Measurements from ENCODE around the gene HMGN3.

Gene HMGN3

GRCh38 chr6:79232696-79233462 is 1.6 kb downstream of the HMGN3 start:
- no peak for FAIRE-seq

- FAIRE-seq = no peak
These were observed 2.8 kb downstream of the HMGN3 start for GRCh38 chr6:79231666-79232065.

- no peak for FAIRE-seq
These were observed 3.4 kb downstream of the HMGN3 start for GRCh38 chr6:79231101-79231500.

GRCh38 chr6:79230149-79230548 is 4.3 kb downstream of the HMGN3 start:
- FAIRE-seq = no peak

- no peak for FAIRE-seq
These were observed 7.0 kb downstream of the HMGN3 start for GRCh38 chr6:79227445-79227844.

- FAIRE-seq = no peak
These were observed 7.8 kb downstream of the HMGN3 start for GRCh38 chr6:79226660-79227059.

GRCh38 chr6:79225717-79226599 is 8.5 kb downstream of the HMGN3 start:
- no peak for FAIRE-seq

GRCh38 chr6:79223611-79224404 is 10.7 kb downstream of the HMGN3 start:
- FAIRE-seq = no peak

- FAIRE-seq = no peak
These were observed 19.2 kb downstream of the HMGN3 start for GRCh38 chr6:79215213-79215824.

GRCh38 chr6:79212859-79213258 is 21.6 kb downstream of the HMGN3 start:
- no peak for FAIRE-seq

GRCh38 chr6:79208816-79209215 is 25.7 kb downstream of the HMGN3 start:
- no peak for FAIRE-seq

GRCh38 chr6:79203753-79204253 is 30.7 kb downstream of the HMGN3 start:
- no peak for FAIRE-seq

- no peak for FAIRE-seq
These were observed 31.9 kb downstream of the HMGN3 start for GRCh38 chr6:79202556-79202955.

- FAIRE-seq = no peak
These were observed 32.5 kb downstream of the HMGN3 start for GRCh38 chr6:79201983-79202382.

- no peak for FAIRE-seq
These were observed 33.3 kb downstream of the HMGN3 start for GRCh38 chr6:79201143-79201542.

GRCh38 chr6:79196912-79197311 is 37.6 kb downstream of the HMGN3 start:
- no peak for FAIRE-seq

- no peak for FAIRE-seq
These were observed 40.5 kb downstream of the HMGN3 start for GRCh38 chr6:79193971-79194370.

GRCh38 chr6:79189760-79190350 is 44.6 kb downstream of the HMGN3 start:
- FAIRE-seq = no peak

- FAIRE-seq = no peak
These were observed 45.5 kb downstream of the HMGN3 start for GRCh38 chr6:79188885-79189480.

- FAIRE-seq = no peak
These were observed 46.4 kb downstream of the HMGN3 start for GRCh38 chr6:79188107-79188506.

- no peak for FAIRE-seq
These were observed 47.9 kb downstream of the HMGN3 start for GRCh38 chr6:79186564-79186963.

GRCh38 chr6:79184641-79185040 is 49.8 kb downstream of the HMGN3 start:
- FAIRE-seq = no peak
